Activated CD8-positive, alpha-beta T cell treated with anti-CD3 and anti-CD28 coated beads for 36 hours (primary cell): Measurements from ENCODE around the gene TACSTD2. TPM values are rescaled to one million over a fixed set of nuclear protein-coding genes. Genes with fewer than 3 reads are reported as not detected.
"Not testable (repeated sequence)": the region's sequence is repeated elsewhere in the genome, so short reads cannot be mapped to it uniquely, and the experiment has no call there.

ENCODE experiments used
- ATAC-seq: fragments of 200-7000 bp; cut with Tn5 transposase; one replicate; pipeline ENCODE4 v1.10.0; 2021; ENCODE audit warnings: mild to moderate bottlenecking, moderate library complexity
- CTCF ChIA-PET: fragments of 350-600 bp; sonication (Branson Sonifier 250); formaldehyde crosslinking; loops from one replicate; lab custom pipeline; 2021; ENCODE audit warnings: antibody characterized with exemption; lab: Charles Lee
- POLR2A ChIA-PET: fragments of 350-600 bp; sonication (Branson Sonifier 250); formaldehyde crosslinking; loops from one replicate; lab custom pipeline; 2021; ENCODE audit warnings: antibody characterized with exemption; lab: Charles Lee
- DNase-seq: peaks from one replicate; pipeline ENCODE4 v3.0.0-alpha.2; 2020
- H3K27ac Mint-ChIP-seq: one replicate; pipeline ENCODE4 v1.8.0; 2021; ENCODE audit warnings: mild to moderate bottlenecking, mixed read lengths
- H3K27me3 Mint-ChIP-seq: one replicate; pipeline ENCODE4 v1.8.0; 2021; ENCODE audit warnings: mixed read lengths
- H3K36me3 Mint-ChIP-seq: one replicate; pipeline ENCODE4 v1.8.0; 2021; ENCODE audit warnings: low read depth, mixed read lengths
- H3K4me1 Mint-ChIP-seq: one replicate; pipeline ENCODE4 v1.8.0; 2021; ENCODE audit warnings: low read depth, mixed read lengths
- H3K4me3 Mint-ChIP-seq: one replicate; pipeline ENCODE4 v1.8.0; 2021; ENCODE audit warnings: mild to moderate bottlenecking, moderate library complexity, mixed read lengths
- H3K9me3 Mint-ChIP-seq: one replicate; pipeline ENCODE4 v1.8.0; 2021; ENCODE audit warnings: mixed read lengths
- intact Hi-C: fragments of 100-400 bp; cut with micrococcal nuclease; formaldehyde crosslinking; loops from one replicate; pipeline ENCODE4 v1.10.0; 2022
- total RNA-seq, 2 experiments: library from RNA; stranded (reverse); gene quantifications; one replicate each; pipeline ENCODE4 v1.2.3, GENCODE V29; 2021
- TF ChIP-seq, protein P1 (sequence below): fragments of 200-600 bp; IDR thresholded peaks from one replicate; pipeline ENCODE4 v1.8.0; 2022; ENCODE audit warnings: antibody characterized with exemption, mild to moderate bottlenecking

Gene TACSTD2
- total RNA-seq, 2 experiments from 2014 or later = 0.68 to 0.92 TPM

DNA sequence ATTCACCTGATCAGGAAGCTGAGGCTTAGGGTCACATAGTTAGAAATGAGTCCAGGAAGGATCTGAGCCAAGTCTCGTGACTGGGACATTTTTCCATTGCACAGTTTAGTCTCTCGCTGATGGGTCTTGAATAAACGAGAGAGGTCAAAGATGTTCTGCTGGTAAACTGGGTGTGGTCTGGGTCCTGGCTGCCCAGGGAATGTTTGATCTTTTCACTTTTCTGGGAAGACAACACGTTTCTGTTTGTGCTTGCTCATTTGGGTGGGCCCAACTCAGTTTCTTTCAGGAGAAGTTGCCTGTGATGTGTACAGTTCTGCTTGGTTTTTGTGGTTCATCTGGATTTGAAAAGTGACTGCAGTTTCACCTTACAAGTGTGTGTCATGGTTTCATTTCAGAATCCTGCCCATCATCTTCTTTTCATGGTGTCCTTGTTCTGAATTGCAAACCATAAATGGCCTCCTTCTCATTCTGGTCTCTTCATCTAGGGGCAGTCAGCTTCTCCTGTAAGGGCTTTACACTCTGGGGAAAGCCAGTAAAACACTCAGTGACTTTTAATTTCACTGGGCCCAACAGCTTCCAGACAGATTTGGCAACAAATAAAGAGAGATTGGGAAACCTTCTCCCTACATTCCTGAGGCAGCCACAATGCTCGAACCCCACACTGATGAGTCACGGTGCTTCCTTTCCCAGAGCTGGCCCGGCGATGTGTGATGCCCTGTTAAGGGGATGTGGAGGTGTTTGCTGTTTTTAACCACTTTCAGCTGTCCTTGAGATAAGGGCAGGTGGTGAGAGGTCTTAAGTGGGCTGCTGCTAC lies 7.2 kb upstream of the TACSTD2 start:
- intact Hi-C loops = no loop called here
- TF ChIP-seq, protein P1, sequence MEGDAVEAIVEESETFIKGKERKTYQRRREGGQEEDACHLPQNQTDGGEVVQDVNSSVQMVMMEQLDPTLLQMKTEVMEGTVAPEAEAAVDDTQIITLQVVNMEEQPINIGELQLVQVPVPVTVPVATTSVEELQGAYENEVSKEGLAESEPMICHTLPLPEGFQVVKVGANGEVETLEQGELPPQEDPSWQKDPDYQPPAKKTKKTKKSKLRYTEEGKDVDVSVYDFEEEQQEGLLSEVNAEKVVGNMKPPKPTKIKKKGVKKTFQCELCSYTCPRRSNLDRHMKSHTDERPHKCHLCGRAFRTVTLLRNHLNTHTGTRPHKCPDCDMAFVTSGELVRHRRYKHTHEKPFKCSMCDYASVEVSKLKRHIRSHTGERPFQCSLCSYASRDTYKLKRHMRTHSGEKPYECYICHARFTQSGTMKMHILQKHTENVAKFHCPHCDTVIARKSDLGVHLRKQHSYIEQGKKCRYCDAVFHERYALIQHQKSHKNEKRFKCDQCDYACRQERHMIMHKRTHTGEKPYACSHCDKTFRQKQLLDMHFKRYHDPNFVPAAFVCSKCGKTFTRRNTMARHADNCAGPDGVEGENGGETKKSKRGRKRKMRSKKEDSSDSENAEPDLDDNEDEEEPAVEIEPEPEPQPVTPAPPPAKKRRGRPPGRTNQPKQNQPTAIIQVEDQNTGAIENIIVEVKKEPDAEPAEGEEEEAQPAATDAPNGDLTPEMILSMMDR = no peak
- H3K36me3 Mint-ChIP-seq = no peaks in the 10 kb centered on the region
- no peak overlapping the region for H3K4me3 Mint-ChIP-seq
- peak; percentile 78 for ATAC-seq
- H3K27me3 Mint-ChIP-seq = peaks cover 39% of the 10 kb centered on the region
- no peak overlapping the region for H3K27ac Mint-ChIP-seq
- DNase-seq = peak; percentile 26
- ChIA-PET CTCF (interaction anchor here (1.2 to 2.2 kb wide), 5 partner anchors 38 to 69 kb away, joined by 4 to 6 read pairs (median 5); partner anchors contain the start of gene OMA1), POLR2A (no interaction called here)
- H3K4me1 Mint-ChIP-seq = peaks cover 14% of the 10 kb centered on the region
- no peaks in the 10 kb centered on the region for H3K9me3 Mint-ChIP-seq

DNA sequence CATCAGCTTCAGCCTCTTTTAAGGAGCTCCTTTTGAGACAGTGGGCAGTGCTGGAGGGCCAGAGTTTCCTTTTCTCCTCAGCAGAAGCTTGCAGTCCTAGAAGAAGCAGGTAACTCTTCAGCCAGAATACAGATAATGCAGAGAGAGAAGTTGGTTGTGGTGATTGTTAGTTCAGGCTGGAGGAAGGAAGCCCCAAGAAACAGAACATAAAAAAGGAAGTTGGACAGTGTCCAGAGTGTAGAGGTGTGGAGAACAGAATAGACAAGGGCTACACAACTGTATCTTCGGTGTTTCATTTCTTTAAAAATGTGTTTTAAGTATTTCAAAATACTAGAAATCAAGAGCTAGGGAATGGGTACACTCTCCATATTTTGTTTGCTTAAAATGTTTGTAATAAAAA lies 6.4 kb upstream of the TACSTD2 start:
- ChIA-PET CTCF (interaction anchor here (1.2 to 1.9 kb wide), 4 partner anchors 37 to 70 kb away, joined by 4 to 5 read pairs (median 4); partner anchors contain the start of gene OMA1), POLR2A (no interaction called here)
- H3K27me3 Mint-ChIP-seq = peaks cover 42% of the 10 kb centered on the region
- intact Hi-C loops = no loop called here
- TF ChIP-seq, protein P1 = no peak
- H3K36me3 Mint-ChIP-seq = no peaks in the 10 kb centered on the region
- no peak overlapping the region for H3K4me3 Mint-ChIP-seq
- H3K9me3 Mint-ChIP-seq = no peaks in the 10 kb centered on the region
- ATAC-seq = no peak
- no peak overlapping the region for H3K27ac Mint-ChIP-seq
- no peak for DNase-seq
- peaks cover 14% of the 10 kb centered on the region for H3K4me1 Mint-ChIP-seq

DNA sequence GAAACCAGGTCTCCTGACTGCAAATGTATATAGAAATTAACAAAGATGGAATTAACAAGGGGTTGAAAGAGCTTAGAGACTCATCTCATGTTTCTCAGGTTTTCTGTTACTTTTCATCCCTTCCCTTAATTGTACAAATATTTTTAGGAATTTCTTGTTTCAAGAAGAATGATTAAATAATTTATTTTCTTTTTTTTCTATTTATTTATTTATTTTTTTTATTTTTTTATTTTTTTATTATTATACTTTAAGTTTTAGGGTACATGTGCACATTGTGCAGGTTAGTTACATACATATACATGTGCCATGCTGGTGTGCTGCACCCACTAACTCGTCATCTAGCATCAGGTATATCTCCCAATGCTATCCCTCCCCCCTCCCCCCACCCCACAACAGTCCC lies 5.1 kb upstream of the TACSTD2 start:
- Mint-ChIP-seq H3K27me3 (peaks cover 52% of the 10 kb centered on the region), H3K4me1 (peaks cover 25% of the 10 kb centered on the region)
- H3K36me3 Mint-ChIP-seq, CTCF ChIA-PET, H3K9me3 Mint-ChIP-seq, POLR2A ChIA-PET, H3K27ac Mint-ChIP-seq, intact Hi-C loops, H3K4me3 Mint-ChIP-seq, ATAC-seq, DNase-seq: not testable (repeated sequence)

DNA sequence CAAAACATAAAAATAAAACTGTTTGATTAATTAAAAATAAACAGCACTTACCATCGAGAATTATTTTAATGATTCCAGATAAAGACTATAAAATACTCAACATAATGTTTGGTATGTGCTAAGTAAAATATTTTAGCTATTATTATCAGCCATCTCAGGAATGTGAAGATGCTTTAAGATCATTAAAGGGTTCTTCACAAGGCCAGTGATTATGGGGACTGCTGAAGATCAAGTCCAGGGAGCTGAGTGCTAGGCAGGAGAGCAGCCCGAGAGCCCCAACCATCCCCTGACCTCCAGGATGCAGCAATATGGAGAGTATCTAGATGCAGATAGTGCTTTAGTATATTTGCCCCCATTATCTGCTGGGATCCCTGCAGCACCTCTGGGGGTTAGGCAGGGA lies 4.6 kb upstream of the TACSTD2 start:
- no peak overlapping the region for H3K27ac Mint-ChIP-seq
- ATAC-seq (no peak), DNase-seq (no peak)
- TF ChIP-seq, protein P1 = no peak
- intact Hi-C loops = no loop called here
- ChIA-PET POLR2A (no interaction called here), CTCF (no interaction called here)
- peaks cover 50% of the 10 kb centered on the region for H3K27me3 Mint-ChIP-seq
- no peak overlapping the region for H3K4me3 Mint-ChIP-seq
- peaks cover 25% of the 10 kb centered on the region for H3K4me1 Mint-ChIP-seq
- no peaks in the 10 kb centered on the region for H3K9me3 Mint-ChIP-seq
- H3K36me3 Mint-ChIP-seq = no peaks in the 10 kb centered on the region

DNA sequence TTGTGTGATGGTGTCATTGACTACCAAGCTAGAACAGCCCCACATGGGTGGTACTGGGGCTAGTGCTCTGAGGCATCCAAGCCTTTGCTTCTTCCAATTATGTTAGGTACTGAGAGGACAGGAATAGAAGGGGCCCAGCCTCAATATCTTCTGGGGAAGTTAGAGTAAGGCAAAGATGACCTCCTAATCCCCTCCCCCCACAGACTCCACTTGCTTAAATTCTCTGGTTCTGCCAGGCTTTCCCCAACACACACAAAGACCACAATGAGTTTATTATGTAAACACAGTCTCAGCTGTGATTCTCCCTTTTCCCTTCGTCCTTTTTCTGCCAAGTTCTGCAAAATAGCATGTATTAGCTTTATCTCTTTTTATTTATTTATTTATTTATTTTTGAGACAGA lies 3.1 kb upstream of the TACSTD2 start:
- no peak overlapping the region for H3K27ac Mint-ChIP-seq
- no peaks in the 10 kb centered on the region for H3K9me3 Mint-ChIP-seq
- DNase-seq = no peak
- H3K36me3 Mint-ChIP-seq = no peaks in the 10 kb centered on the region
- peaks cover 30% of the 10 kb centered on the region for H3K4me1 Mint-ChIP-seq
- ATAC-seq = no peak
- no peak overlapping the region for H3K4me3 Mint-ChIP-seq
- TF ChIP-seq, protein P1 = no peak
- H3K27me3 Mint-ChIP-seq = peaks cover 55% of the 10 kb centered on the region
- ChIA-PET CTCF (interaction anchor here (1.9 kb wide), 1 partner anchor 73 kb away, joined by 9 read pairs; no protein-coding TSS in a partner anchor), POLR2A (no interaction called here)
- intact Hi-C loops = no loop called here
